ENCODE results near the gene MRPL47.
A peak's percentile ranks its signal among the peaks of the same experiment; 100 is the strongest.

The MRPL47 gene

DNA sequence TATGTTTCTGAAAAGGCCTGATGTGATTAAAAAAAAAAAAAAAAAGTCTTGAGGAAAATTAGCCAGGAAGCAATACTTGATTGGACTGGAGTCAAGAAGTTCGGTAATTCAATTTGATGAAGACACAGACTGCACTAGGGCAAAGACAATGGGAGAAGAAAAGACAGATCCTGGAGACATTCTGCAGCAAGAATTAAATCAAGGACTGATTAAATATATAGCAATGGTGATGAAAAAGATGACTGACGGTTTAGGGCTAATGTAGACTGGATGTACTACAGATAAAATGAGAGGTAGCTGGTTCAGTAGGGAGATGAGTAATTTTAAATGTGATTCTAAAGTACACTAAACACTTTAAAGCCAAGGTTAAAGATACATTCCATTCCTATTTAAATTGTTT is 13.8 kb downstream of the MRPL47 start:
- no peak for DNase-seq

DNA sequence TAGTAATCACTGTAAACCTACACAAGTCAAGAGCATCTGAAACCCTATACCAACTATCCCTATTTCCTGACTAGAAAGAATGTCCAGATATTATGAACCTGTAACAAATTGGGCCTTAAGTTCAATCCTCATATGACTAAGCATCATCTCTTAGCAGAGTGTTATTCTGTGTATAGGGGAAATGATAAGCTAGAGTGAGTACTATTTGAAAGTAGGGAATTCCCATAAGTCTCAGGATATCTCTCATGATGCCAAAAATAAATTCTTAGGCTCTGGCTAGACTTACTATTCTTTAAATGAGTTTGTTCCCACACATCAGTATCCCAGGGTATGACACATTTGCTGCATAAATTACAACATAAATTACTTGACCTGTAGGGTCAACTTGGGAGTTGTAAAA is 15.3 kb downstream of the MRPL47 start:
- DNase-seq: peak; percentile 2

DNA sequence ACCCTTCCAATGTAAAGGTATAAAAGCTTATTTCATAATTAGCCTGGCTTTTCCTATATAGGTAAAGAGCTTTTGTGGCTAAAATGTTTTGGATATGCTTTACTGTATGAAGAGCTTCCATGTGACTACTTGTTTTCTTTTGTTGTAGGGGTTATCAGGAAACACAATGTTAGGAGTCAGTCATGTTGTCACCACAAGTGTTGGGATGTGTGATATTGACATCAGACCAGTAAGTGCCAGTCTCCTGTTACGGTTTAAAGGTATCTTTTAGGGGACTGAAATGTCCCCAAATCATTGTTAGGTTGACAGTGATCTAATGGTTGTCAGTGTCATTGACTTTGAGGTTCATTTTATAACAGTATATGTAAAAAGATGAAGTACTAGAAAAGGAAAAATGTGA is 23.4 kb downstream of the MRPL47 start:
- DNase-seq: no peak

DNA sequence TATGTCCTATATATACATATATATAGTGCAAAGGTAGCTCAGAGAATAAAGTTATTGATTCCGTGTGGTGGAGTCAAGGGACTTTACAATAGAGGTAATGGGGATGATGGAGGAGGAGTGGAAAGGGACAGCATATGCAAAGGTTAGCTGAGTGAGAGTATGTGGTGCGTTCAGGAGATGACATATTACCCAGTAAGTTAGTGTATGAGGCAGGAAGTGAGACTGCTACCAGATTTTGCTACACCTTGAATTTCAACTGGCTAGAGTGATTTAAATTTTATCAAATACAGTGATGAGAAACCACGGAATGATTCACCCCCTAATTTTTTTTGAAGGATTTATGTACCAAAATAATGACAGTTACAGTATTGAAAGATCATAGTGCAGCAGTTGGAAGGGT is 38.9 kb downstream of the MRPL47 start:
- DNase-seq: no peak

DNA sequence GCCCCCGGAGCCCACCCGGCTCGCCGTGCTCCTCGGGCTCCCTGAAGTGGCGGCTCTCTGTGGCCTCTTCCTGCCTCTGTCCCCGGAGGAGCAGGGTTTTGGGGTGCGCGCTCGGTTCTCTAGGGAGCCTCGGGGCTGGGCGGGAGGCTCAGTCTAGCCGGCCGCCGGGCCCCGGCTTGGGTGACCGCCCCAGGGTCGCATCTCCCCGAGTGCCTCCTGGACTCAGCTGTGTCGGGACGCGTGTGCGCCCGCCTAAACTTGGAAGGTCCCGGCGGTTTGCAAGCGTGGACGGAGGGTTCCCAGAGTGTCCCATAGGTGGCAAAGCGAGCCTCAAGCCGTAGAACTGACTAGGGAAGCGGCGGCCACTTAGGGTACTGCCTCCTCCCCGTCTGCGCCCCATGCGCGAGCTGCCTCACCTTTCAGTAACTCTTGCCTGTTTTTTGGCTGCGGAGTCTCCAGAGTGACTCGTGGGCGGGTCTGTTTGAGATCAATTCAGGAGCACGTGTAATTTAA is 41.1 kb downstream of the MRPL47 start:
- peak; percentile 67 for DNase-seq

DNA sequence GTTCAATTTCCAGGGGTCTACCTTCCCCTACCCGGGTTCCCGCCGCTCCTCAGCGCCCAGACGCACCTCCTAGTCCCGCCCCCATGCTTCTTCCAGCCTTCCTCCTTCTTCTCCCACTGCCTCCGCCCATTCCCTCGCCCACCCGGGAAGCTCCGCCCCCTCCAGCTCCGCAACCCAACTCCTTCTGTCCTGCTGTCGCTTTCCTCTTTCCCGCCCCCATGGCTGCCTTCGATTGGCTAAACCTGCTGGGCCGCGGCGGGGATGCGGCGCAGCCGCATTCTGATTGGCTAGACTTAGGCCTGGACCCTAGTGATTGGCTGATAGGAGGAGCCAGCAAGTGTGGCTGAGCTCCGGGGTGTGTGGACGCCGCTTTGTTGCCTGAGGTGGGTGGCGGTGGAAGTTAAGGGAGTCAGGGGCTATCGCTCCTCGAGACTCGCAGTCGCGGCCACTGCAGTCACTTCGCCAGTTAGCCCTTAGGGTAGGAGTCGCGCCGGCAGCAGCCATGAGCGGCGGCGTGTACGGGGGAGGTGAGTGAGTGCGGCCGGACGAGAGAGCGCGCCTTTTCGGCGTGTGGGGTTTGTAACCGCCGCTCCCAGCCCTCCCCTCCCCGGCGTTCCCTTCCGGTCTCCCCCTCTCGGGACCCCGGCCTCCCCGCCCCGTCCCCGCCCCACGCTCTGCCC is 41.7 kb downstream of the MRPL47 start, which contains the start of gene ACTL6A:
Gene ACTL6A, plus strand, starts transcription at position 336 of the 680 bp plus-strand sequence. Its CDS starts 167 bp downstream, at position 503.
- peak; percentile 100 for DNase-seq

DNA sequence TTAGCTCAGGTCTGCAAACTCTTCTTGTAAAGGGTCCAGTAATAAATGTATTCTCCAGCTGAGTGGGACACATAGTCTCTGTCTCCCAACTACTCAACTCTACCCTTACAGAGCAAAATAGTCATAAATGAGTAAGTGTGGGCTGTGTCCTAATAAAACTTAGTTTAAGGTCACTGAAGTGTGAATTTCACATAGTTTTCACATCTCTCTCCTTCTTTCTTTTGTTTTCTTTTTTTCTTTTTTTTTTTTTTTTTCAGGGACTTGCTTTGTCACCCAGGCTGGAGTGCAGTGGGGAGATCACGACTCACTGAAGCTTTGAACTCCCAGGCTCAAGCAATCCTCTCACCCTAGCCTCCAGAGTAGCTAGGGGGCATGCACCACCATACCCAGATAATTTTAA is 43.6 kb downstream of the MRPL47 start:
- no peak for DNase-seq

DNA sequence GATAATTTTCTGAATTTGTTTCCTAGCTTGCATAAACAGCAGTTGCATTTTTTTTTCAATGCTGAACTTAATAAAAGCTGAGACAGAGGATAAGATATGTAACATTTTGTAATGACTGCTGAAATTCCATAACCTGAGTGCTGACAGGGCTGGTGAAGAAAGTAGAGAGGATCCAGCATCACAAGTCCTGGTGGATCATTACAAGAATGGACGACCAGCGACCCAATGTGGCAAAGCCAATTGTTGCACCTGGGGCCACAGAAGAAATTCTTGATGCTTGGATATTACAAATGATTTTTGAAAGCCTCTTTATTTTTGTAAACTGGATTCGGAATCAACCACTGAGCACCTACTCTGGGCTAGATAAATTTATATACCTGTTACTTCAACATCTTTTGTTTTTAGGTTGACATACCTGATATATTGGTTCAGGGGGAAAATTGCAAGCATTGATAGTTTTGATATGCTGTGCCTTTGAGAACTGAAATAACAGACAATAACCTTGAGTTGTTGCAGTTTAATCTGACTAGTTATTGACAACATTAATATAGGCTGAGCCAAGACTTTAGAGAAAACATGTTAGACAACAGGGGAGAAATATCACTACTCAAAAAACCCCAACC is 45.6 kb downstream of the MRPL47 start:
- peak; percentile 80 for DNase-seq

DNA sequence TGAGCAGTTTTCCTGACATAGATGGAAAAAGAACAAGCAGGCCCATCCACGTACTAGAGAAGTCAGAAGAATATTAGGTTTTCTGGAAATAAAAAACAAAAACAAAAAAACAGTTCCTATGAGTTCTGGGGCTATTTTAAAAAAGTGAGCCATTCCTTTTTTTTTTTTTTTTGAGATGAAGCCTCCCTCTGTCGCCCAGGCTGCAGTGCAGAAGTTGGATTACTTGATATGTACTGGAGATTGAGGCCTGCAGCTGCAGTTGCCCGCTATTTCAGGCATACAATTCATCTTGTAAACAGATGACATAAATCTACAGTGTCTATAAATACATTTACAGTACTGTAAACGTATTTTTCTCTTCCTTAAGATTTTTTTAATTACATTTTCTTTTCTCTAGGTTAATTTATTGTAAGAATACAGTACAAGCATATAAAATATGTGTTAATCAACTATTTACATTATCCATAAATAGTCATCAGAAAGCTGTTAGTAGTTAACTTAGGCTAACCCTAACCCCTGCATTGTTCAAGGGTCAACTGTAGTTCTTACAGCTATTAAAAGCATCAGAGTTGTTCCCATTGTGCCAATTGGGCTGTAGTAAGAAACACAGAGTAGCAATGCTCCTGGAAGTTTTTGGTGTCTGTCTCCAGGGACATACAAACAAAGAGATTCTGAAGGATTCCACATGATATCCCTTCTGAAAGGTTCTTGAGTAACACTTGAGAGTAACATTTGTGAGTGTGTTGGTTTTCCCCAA is 52.9 kb downstream of the MRPL47 start:
- no peak for DNase-seq

DNA sequence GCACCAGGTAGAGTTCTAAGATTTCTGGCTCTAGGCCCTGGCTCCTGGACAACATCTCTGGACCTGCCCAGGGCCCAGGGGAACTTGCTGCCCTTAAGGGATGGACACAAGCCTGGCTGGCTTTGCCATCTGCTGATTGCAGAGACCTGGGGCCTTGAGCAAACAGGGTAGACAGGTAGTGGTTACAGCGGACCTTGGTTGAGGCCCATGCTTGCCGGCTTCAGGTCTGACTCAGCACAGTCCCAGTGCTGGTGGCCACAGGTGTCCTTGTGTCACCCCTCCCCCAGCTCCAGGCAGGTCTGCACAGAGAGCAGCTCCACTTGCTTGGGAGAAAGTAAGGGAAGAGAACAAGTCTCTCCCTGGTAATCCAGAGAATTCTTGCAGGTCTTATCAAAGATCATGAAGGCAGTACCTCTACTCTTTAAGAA is 57.6 kb downstream of the MRPL47 start:
- no peak for DNase-seq

DNA sequence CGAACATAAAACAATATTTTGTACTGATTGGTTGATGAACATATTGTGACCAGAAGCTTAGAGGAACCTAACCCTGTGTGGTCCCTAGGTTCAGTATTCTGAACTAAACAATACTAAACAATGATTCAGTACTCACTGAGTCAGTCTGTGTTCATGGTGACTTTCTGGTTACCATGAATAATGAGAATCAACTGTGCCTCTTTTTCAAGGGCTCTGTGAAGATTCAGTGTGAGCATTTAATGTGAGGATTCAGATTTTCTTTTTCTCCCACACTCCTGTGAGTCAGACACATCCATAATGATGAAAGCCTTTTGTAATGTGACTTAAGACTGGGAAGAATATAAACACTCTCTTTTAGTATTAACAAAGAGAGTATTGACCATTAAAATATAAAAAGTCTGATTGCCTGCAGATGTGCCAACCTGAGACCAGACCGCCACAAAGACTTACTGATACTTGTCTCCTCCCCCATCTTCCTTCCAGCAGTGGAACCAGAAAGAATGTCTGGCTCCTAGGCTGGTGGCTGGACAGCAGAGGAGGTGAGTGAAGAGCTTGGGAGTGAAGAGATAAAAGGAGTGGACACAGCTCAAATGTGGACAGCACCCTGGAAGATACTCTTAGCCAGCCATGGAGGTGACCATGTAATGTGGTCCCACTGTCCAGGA is 59.3 kb downstream of the MRPL47 start:
- DNase-seq: peak; percentile 70

DNA sequence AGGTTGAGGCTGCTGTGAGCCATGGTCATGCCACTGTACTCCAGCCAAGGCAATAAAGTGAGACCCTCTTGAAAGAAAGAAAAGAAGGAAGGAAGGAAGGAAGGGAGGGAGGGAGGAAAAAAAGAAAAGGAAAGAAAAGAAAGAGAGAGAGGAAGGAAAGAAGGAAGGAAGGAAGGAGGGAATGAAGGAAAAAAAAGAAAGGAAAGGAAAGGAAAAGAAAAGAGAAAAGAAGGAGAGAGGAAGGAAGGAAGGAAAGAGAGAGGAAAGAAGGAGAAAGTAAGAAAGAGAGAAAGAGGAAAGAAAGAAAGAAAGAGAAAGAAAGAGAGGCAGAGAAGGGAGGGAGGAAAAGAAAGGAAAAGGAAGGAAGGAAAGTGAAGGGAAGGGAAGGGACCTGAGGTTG is 62.1 kb downstream of the MRPL47 start:
- DNase-seq: no peak

DNA sequence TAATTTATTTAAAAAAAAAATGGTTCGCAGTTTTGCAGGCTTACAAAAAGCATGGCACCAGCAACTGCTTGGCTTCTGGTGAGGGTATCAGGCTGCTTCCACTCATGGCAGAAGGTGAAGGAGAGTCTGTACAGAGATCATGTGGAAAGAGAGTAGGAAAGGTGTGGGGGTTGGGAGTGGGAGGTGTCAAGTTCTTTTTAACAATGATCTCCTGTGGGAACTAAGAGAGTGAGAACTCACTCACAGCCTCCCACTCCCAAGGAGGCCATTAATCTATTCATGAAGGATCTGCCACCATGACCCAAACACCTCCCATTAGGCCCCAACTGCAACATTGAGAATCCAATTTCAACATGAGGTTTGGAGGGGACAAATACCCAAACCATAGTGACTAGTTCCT is 62.8 kb downstream of the MRPL47 start:
- no peak for DNase-seq

DNA sequence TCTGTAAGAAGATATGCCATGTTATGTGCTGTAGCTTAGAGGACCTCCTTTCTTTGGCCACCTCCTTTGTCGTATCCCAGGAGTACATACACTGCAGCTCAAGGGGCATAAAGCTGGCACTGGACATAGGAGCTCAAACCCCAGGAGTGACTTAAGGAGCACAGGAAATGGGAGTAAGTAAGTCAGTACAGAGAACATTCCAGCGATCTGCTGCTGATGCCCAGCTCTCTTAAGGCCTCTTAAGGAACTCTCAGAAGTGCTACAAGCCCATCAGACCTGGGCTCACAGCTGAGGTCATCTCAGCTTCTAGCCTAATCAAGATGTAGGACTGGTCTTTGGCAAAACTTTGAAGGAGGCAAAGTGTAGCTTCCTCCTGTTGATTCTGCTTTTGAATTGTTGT is 63.3 kb downstream of the MRPL47 start:
- DNase-seq: no peak

Data from fibroblast of skin of scalp (primary cell).